GM18499 (cell line): ENCODE results near the gene NEDD9.

Experiments
- ATAC-seq: cut with Tn5 transposase; IDR thresholded peaks from one replicate; pipeline ENCODE4 v1.9.1; 2021; ENCODE audit warnings: moderate number of reproducible peaks; ENCODE audit not compliant: insufficient read depth, unreplicated experiment

Gene NEDD9

GRCh38 chr6:11185204-11185842 lies 47.1 kb downstream of the NEDD9 start:
- ATAC-seq, result no peak

- ATAC-seq, result no peak
These were observed 48.6 kb downstream of the NEDD9 start for GRCh38 chr6:11183761-11184362.

DNA sequence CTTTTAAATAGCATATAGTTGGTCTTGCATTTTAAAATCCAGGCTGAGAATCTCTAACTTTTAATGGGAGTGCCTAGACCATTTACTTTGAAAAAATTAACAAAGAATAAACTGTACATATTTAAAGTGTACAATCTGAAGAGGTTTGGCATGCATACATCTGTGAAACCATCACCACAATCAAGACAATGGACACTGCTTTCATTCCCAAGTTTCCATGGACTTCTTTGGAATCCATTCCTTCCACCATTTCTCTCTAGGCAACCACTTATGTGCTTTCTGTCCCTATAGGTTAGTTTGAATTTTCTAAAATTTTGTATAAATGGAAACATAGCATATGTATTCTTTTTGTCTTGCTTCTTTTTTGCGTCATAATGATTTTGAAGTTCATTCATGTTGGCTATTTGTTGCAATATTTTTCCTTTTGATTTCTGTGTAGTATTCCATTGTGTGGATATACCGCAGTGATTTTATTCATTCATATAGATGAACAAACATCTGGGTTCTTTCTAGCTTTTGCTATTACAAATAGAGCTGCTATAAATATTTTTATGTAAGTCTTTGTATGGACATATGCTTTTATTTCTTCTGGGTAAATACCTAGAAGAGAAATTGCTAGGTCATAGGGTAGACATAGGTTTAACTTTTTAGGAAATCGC lies 50.9 kb downstream of the NEDD9 start:
- no peak for ATAC-seq

- no peak for ATAC-seq
These were observed 52.9 kb downstream of the NEDD9 start for GRCh38 chr6:11179419-11180202.

DNA sequence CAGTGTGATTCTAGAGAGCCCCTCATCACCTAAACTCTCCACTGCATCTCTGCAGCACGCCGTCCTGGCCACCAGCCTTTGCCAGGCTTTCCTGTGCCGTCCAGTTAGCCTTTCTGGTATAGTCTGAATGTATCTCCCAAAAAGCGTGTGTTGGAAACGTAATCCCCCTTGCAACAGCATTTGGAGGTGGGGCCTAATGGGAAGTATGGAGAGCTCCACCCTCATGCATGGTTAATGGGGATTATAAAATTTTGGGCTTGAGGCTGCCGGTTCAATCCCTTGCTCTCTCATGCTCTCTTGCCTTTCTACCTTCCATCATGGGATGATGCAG lies 53.4 kb downstream of the NEDD9 start:
- no peak for ATAC-seq

- ATAC-seq, result no peak
These were observed 55.2 kb downstream of the NEDD9 start for GRCh38 chr6:11177271-11177670.

DNA sequence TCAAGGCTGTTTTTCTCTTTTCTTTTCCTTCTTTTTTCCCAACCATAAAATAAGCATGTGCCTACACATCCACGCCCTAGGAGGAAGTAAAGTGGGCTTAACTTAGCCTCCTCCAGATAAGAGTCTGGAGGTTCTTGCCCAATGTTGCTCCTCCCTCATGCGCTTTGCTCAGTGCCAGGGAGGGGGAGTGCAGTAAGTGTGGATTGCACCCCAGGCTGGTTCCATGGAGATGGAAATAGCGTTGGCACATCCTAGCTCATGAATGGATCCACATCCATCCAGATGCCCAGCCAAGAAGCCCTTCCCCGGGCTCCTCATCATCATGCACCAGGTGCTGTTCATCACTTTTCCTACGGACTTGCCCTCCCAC lies 58.2 kb downstream of the NEDD9 start:
- ATAC-seq, result no peak

- ATAC-seq, result no peak
These were observed 59.8 kb downstream of the NEDD9 start for GRCh38 chr6:11172501-11173327.

DNA sequence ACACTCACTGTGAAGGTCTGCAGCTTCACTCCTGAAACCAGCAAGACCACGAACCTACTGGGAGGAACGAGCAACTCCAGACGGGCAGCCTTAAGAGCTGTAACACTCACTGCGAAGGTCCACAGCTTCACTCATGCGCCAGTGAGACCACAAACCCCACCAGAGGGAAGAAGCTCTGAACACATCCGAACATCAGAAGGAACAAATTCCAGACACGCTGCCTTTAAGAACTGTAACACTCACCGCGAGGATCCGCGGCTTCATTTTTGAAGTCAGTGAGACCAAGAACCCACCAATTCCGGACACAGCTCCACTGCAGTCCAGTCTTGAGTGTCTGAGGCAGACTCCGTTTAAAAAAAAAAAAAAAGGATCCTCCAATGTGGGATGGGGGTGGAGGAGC lies 60.5 kb downstream of the NEDD9 start:
- no peak for ATAC-seq

DNA sequence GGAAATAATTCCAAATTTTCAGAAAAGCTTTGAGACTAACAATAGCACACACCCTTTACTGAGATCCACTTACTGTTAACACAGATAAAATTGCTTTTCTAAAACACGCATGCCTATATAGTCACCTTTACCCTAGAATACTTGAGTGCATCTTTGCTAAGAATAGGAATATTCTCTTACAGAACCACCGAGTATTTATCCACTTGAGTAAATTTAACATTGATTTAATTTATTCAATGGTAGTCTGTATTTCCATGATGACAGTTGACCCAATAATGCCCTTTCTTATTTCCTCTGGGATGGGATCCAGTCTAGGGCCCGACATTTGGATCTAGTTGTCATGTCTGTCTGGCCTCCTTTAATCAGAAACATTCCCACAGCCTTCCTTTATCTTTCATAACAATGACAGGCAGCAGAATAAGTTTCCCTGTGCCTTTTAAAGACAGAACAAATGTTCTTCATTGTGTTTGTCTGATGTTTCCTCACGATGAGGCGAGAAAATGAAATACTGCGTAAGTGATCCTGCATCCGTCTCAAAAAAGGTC lies 64.3 kb downstream of the NEDD9 start:
- ATAC-seq, result no peak

- no peak for ATAC-seq
These were observed 65.5 kb downstream of the NEDD9 start for GRCh38 chr6:11166948-11167347.

GRCh38 chr6:11164717-11165646 lies 67.5 kb downstream of the NEDD9 start:
- ATAC-seq, result no peak

GRCh38 chr6:11163932-11164331 lies 68.5 kb downstream of the NEDD9 start:
- ATAC-seq, result no peak

DNA sequence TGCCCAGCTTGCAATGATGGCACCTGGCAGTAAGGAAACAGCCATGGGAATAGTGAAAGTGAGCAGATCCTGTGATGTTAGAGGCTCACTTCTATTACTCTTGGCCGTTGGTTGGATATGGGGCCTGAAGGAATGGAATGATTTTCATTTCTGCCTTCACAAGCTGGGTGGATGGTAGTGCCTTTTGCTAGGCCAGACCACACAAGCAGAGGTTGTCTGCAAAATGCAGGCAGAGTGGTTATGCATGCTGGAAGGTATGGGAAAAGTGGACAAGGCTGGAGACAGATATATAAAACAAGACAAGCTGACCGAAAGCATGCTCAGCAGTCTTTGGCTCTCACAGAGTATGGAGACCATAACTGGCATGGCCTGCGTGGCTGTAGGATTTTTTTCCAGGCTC lies 70.2 kb downstream of the NEDD9 start:
- no peak for ATAC-seq

DNA sequence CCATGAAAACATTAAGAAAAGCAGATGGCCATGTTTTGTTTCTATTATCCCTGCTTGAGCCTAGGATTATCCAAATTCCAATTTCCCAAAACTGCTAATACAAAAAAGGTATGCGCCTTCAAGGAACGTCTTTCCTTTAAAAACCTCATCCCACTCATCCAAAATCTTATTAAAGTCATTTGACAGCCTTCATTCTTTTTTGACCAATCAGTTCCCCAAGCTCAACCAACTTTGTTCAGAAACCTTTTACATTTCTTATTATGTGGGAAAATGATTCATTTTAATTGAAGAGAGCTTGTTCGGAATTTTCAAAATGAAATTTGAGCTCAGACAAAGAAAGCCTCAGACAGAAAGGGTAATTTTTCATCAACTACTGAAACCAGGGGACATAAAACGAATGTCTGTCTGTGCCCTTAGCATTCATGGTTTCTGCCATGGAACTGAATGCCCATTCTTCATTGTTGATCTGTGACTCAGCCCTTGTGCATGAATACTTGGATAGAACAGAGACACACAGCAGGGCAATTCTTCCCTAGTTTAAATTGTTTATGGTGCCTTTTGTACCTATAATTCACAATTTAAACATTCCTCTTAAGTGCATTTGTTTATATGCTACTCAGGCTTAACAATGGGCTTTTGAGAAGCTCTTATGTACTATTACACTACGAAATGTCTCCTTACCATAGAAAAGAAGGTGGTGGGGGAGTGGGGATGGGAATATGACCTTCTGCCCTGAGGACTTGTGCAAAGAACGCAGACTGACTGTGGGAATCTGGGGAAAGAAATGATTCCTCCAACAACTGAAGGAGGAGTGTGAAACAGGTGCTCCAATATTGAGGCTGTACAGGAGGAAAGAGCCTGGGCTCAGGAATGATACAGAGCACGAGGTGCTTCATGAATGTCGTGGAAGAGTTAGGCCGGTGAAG lies 71.2 kb downstream of the NEDD9 start:
- ATAC-seq, result no peak

- no peak for ATAC-seq
These were observed 72.3 kb downstream of the NEDD9 start for GRCh38 chr6:11160199-11160598.

GRCh38 chr6:11155589-11155988 lies 76.9 kb downstream of the NEDD9 start:
- no peak for ATAC-seq

DNA sequence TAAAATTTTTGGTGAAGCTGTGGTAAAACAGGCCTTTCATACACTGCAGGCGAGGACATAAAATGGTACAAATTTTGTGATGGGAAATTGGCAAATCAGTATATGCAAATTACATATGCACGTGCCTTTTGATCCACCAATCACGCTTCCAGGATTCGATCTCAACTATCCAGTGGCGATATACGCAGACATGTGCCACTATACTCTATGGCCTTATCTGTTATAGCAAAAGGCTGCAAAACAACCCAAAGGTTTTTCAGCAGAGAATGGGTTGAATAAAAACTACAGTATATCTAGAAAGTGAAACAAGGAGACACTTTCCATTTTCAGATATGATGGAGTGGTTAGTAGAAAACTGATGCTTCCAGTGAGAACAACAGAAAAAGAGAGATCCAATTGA lies 79.0 kb downstream of the NEDD9 start:
- ATAC-seq, result no peak
